SK-N-SH treated with all-trans-retinoic acid at 6 μM for 48 hours (cell line): Measurements from ENCODE around the gene TMEM132C.

Experiments
- ATAC-seq: fragments of 200-7000 bp; cut with Tn5 transposase; 3 replicates; pipeline ENCODE4 v1.9.1; 2020; ENCODE audit warnings: mild to moderate bottlenecking, moderate library complexity
- ARNTL ChIP-seq: fragments of 450-650 bp; formaldehyde crosslinking; IDR thresholded peaks from 2 replicates; pipeline ENCODE4 v1.5.0; 2020; ENCODE audit warnings: low read depth, mild to moderate bottlenecking, moderate library complexity, borderline replicate concordance
- CSDC2 ChIP-seq: fragments of 250-450 bp; sonication (Bioruptor Pico); IDR thresholded peaks from 2 replicates; pipeline ENCODE4 v1.5.0; 2020; ENCODE audit warnings: mild to moderate bottlenecking, moderate library complexity
- ESRRG ChIP-seq: fragments of 250-450 bp; sonication (Bioruptor Pico); IDR thresholded peaks from 2 replicates; pipeline ENCODE4 v1.6.1; 2021; ENCODE audit warnings: mild to moderate bottlenecking
- GLIS3 ChIP-seq: fragments of 250-450 bp; sonication (Bioruptor Pico); IDR thresholded peaks from 2 replicates; pipeline ENCODE4 v1.5.0; 2020; ENCODE audit warnings: mild to moderate bottlenecking, moderate library complexity
- ISL1 ChIP-seq: fragments of 250-450 bp; sonication (Bioruptor Pico); IDR thresholded peaks from 2 replicates; pipeline ENCODE4 v2.1.2; 2022; ENCODE audit warnings: mild to moderate bottlenecking, moderate library complexity
- OSR1 ChIP-seq: fragments of 250-450 bp; sonication (Bioruptor Pico); IDR thresholded peaks from 2 replicates; pipeline ENCODE4 v1.8.0; 2022; ENCODE audit warnings: moderate library complexity, mild to moderate bottlenecking, inconsistent platforms
- PPARA ChIP-seq: fragments of 250-450 bp; sonication (Bioruptor Pico); IDR thresholded peaks from 2 replicates; pipeline ENCODE4 v1.5.0; 2020; ENCODE audit warnings: mild to moderate bottlenecking, borderline replicate concordance
- RARB ChIP-seq: fragments of 250-450 bp; sonication (Bioruptor Pico); IDR thresholded peaks from 2 replicates; pipeline ENCODE4 v1.8.0; 2021; ENCODE audit warnings: mild to moderate bottlenecking, moderate library complexity
- TCF4 ChIP-seq: fragments of 250-450 bp; sonication (Bioruptor Pico); IDR thresholded peaks from 2 replicates; pipeline ENCODE4 v1.8.0; 2021; ENCODE audit warnings: mild to moderate bottlenecking, moderate library complexity, borderline replicate concordance
- TOX ChIP-seq: fragments of 250-450 bp; sonication (Bioruptor Pico); IDR thresholded peaks from 2 replicates; pipeline ENCODE4 v1.8.0; 2021; ENCODE audit warnings: mild to moderate bottlenecking, moderate library complexity, borderline replicate concordance
- ZC3H10 ChIP-seq: fragments of 250-450 bp; sonication (Bioruptor Pico); IDR thresholded peaks from 2 replicates; pipeline ENCODE4 v1.5.1; 2021; ENCODE audit warnings: mild to moderate bottlenecking, moderate library complexity
- ZFP3 ChIP-seq: fragments of 250-450 bp; sonication (Bioruptor Pico); IDR thresholded peaks from 2 replicates; pipeline ENCODE4 v1.5.0; 2020; ENCODE audit warnings: mild to moderate bottlenecking, moderate library complexity
- ZFP30 ChIP-seq: fragments of 450-650 bp; formaldehyde crosslinking; IDR thresholded peaks from 2 replicates; pipeline ENCODE4 v1.5.0; 2022; ENCODE audit warnings: mild to moderate bottlenecking, moderate library complexity
- ZNF565 ChIP-seq: fragments of 450-650 bp; formaldehyde crosslinking; conservative IDR thresholded peaks from 2 replicates; pipeline ENCODE4 v1.5.0; 2020; ENCODE audit warnings: low read depth, mild to moderate bottlenecking, moderate library complexity
- ZNF70 ChIP-seq: fragments of 450-650 bp; formaldehyde crosslinking; IDR thresholded peaks from 2 replicates; pipeline ENCODE4 v1.5.0; 2020; ENCODE audit warnings: mild to moderate bottlenecking, moderate library complexity
- ZNF8 ChIP-seq: fragments of 450-650 bp; formaldehyde crosslinking; IDR thresholded peaks from 2 replicates; pipeline ENCODE4 v1.5.0; 2020; ENCODE audit warnings: mild to moderate bottlenecking, moderate library complexity
- TF ChIP-seq, protein P1 (sequence below): fragments of 250-450 bp; sonication (Bioruptor Pico); IDR thresholded peaks from 2 replicates; pipeline ENCODE4 v1.5.1; 2021; ENCODE audit warnings: mild to moderate bottlenecking, moderate library complexity
- TF ChIP-seq, protein P2 (sequence below): fragments of 250-450 bp; sonication (Bioruptor Pico); IDR thresholded peaks from 2 replicates; pipeline ENCODE4 v1.5.0; 2020; ENCODE audit warnings: mild to moderate bottlenecking, moderate library complexity
- TF ChIP-seq, protein P3 (sequence below): fragments of 250-450 bp; sonication (Bioruptor Pico); IDR thresholded peaks from 2 replicates; pipeline ENCODE4 v1.5.1; 2020; ENCODE audit warnings: low read depth, mild to moderate bottlenecking, moderate library complexity
- TF ChIP-seq, protein P4 (sequence below): fragments of 250-450 bp; sonication (Bioruptor Pico); IDR thresholded peaks from 2 replicates; pipeline ENCODE4 v1.8.0; 2020; ENCODE audit warnings: mild to moderate bottlenecking, moderate library complexity, borderline replicate concordance
- TF ChIP-seq, protein P5 (sequence below): fragments of 250-450 bp; sonication (Bioruptor Pico); IDR thresholded peaks from 2 replicates; pipeline ENCODE4 v1.8.0; 2021; ENCODE audit warnings: low read depth, mild to moderate bottlenecking, moderate library complexity, borderline replicate concordance

TMEM132C gene

DNA sequence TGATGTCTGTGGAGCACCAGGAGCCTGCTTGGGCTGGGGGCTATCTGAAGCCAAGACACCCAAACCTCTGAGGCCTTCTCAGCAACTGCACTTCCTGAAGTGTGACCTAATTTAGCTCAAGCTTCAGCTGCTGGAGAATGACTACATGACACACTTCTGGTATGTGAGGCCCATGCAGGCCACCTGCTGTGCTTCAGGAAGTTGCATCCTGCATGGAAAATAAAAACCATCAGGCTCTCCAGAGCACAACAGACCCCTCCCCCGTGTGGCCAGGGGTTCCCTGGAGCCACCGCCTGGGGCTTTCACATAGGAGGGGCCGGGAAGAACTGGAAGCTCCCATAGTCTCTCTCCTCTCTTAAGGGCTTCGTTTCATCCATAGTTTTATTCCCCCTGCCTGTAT, 339.1 kb downstream of the TMEM132C start (continued):
- TF ChIP-seq, protein P1, sequence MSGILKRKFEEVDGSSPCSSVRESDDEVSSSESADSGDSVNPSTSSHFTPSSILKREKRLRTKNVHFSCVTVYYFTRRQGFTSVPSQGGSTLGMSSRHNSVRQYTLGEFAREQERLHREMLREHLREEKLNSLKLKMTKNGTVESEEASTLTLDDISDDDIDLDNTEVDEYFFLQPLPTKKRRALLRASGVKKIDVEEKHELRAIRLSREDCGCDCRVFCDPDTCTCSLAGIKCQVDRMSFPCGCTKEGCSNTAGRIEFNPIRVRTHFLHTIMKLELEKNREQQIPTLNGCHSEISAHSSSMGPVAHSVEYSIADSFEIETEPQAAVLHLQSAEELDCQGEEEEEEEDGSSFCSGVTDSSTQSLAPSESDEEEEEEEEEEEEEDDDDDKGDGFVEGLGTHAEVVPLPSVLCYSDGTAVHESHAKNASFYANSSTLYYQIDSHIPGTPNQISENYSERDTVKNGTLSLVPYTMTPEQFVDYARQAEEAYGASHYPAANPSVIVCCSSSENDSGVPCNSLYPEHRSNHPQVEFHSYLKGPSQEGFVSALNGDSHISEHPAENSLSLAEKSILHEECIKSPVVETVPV, result no peak
- TF ChIP-seq CSDC2 (no peak), OSR1 (CRISPR knock-in tag) (no peak)

DNA sequence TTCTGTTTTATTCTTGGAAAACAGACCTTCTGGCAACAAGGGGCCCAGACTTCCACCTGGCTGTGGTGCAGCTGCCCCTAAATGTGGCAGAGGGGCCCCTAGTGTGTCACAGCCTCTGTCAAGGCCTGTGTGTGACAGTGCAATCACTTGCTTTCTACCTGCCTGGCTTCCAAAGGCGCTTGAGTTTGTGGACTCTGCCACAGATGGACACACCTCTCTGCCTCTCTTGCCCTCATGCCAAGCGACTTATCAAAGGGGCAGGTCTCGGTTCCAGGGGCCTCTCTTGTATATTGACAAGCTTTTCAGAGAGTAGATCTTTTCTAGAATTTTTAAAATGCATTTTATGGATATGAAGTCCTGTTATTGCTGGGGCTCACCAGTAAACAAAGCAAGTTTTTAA, 339.6 kb downstream of the TMEM132C start:
- no peak for TF ChIP-seq TCF4
- no peak for TF ChIP-seq ARNTL (CRISPR knock-in tag)
- no peak for TF ChIP-seq ZNF70
- TF ChIP-seq ISL1, result no peak
- TF ChIP-seq, protein P2, sequence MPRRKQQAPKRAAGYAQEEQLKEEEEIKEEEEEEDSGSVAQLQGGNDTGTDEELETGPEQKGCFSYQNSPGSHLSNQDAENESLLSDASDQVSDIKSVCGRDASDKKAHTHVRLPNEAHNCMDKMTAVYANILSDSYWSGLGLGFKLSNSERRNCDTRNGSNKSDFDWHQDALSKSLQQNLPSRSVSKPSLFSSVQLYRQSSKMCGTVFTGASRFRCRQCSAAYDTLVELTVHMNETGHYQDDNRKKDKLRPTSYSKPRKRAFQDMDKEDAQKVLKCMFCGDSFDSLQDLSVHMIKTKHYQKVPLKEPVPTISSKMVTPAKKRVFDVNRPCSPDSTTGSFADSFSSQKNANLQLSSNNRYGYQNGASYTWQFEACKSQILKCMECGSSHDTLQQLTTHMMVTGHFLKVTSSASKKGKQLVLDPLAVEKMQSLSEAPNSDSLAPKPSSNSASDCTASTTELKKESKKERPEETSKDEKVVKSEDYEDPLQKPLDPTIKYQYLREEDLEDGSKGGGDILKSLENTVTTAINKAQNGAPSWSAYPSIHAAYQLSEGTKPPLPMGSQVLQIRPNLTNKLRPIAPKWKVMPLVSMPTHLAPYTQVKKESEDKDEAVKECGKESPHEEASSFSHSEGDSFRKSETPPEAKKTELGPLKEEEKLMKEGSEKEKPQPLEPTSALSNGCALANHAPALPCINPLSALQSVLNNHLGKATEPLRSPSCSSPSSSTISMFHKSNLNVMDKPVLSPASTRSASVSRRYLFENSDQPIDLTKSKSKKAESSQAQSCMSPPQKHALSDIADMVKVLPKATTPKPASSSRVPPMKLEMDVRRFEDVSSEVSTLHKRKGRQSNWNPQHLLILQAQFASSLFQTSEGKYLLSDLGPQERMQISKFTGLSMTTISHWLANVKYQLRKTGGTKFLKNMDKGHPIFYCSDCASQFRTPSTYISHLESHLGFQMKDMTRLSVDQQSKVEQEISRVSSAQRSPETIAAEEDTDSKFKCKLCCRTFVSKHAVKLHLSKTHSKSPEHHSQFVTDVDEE (CRISPR knock-in tag), result no peak
- TF ChIP-seq, protein P3, sequence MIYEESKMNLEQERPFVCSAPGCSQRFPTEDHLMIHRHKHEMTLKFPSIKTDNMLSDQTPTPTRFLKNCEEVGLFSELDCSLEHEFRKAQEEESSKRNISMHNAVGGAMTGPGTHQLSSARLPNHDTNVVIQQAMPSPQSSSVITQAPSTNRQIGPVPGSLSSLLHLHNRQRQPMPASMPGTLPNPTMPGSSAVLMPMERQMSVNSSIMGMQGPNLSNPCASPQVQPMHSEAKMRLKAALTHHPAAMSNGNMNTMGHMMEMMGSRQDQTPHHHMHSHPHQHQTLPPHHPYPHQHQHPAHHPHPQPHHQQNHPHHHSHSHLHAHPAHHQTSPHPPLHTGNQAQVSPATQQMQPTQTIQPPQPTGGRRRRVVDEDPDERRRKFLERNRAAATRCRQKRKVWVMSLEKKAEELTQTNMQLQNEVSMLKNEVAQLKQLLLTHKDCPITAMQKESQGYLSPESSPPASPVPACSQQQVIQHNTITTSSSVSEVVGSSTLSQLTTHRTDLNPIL (CRISPR knock-in tag), result no peak
- no peak for TF ChIP-seq GLIS3 (CRISPR knock-in tag)
- TF ChIP-seq ZNF8, result no peak
- TF ChIP-seq ESRRG (CRISPR knock-in tag), result no peak
- TF ChIP-seq, protein P1, result no peak
- no peak for TF ChIP-seq ZFP30 (CRISPR knock-in tag)
- TF ChIP-seq, protein P4, sequence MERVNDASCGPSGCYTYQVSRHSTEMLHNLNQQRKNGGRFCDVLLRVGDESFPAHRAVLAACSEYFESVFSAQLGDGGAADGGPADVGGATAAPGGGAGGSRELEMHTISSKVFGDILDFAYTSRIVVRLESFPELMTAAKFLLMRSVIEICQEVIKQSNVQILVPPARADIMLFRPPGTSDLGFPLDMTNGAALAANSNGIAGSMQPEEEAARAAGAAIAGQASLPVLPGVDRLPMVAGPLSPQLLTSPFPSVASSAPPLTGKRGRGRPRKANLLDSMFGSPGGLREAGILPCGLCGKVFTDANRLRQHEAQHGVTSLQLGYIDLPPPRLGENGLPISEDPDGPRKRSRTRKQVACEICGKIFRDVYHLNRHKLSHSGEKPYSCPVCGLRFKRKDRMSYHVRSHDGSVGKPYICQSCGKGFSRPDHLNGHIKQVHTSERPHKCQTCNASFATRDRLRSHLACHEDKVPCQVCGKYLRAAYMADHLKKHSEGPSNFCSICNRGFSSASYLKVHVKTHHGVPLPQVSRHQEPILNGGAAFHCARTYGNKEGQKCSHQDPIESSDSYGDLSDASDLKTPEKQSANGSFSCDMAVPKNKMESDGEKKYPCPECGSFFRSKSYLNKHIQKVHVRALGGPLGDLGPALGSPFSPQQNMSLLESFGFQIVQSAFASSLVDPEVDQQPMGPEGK, result no peak
- TF ChIP-seq, protein P5, sequence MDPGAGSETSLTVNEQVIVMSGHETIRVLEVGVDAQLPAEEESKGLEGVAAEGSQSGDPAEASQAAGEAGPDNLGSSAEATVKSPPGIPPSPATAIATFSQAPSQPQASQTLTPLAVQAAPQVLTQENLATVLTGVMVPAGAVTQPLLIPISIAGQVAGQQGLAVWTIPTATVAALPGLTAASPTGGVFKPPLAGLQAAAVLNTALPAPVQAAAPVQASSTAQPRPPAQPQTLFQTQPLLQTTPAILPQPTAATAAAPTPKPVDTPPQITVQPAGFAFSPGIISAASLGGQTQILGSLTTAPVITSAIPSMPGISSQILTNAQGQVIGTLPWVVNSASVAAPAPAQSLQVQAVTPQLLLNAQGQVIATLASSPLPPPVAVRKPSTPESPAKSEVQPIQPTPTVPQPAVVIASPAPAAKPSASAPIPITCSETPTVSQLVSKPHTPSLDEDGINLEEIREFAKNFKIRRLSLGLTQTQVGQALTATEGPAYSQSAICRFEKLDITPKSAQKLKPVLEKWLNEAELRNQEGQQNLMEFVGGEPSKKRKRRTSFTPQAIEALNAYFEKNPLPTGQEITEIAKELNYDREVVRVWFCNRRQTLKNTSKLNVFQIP (CRISPR knock-in tag), result no peak
- TF ChIP-seq CSDC2, result no peak
- no peak for TF ChIP-seq TOX (CRISPR knock-in tag)
- no peak for TF ChIP-seq ZFP3 (CRISPR knock-in tag)
- TF ChIP-seq, all 23 proteins: peak for 0
- no peak for ATAC-seq

DNA sequence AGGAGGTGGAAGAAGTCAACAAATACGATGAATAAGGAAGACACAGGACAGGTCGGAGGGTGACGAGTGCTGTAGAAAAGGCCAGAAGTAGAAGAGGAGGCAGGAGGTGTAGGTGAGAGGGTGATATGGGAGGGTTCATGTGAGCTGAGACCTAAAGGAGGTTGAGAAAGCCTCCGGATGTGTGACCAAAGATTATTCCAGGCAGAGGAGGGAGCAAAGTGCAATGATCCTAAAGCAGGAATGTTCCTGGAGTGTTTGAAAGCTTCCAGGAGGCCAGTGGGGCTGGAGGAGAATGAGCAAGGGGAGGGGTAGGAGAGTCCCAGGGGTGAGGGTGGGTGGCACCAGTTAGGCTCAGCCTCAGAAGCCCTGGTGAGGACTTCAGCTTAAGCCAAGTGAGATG, 340.0 kb downstream of the TMEM132C start:
- ATAC-seq, result no peak
- TF ChIP-seq ARNTL (CRISPR knock-in tag) (no peak), CSDC2 (no peak), TCF4 (no peak), ESRRG (CRISPR knock-in tag) (no peak), ZNF565 (CRISPR knock-in tag) (no peak), PPARA (no peak), ZNF8 (no peak), ZC3H10 (CRISPR knock-in tag) (no peak), RARB (no peak), OSR1 (CRISPR knock-in tag) (no peak), ZFP30 (CRISPR knock-in tag) (no peak)
- TF ChIP-seq, protein P5 (CRISPR knock-in tag), result no peak
- TF ChIP-seq, protein P4, result no peak
- TF ChIP-seq, protein P3 (CRISPR knock-in tag), result no peak
